Measurements from ENCODE around the gene MADD. TPM values are rescaled to one million over a fixed set of nuclear protein-coding genes. Genes with fewer than 3 reads are reported as not detected.

The MADD gene
- total RNA-seq, 1 donor from 2014 or later: 31.7 TPM

DNA sequence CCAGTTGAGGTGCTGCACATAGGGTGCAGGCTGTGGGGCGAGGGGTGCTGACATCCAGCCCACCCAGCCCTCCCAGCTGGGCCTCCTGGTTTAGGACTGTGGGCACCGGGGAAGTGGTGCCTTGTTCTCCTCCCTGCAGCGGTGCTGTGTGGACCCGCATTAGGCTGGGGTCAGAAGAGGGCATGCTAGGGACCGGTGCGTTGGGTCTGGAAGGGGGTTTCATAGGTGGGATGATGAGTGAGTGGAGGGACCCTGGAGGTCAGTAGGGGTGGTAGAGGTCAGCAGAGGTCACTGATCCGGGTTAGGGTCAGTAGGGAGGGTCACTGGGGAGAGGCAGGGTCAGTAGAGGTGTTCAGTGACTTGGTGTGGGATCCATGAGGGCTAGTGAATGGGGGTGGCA, 89.2 kb downstream of the MADD start:
- intact Hi-C loops (cut with DNase I): no loop called here
- H3K27ac ChIP-seq: no peak overlapping the region
- DNase-seq (ENCODE audit: low spot score in 2 of 2): no peak
- H3K9me3 ChIP-seq: no peaks in the 10 kb centered on the region
- H3K4me3 ChIP-seq: no peak overlapping the region
- TF ChIP-seq, protein P1, sequence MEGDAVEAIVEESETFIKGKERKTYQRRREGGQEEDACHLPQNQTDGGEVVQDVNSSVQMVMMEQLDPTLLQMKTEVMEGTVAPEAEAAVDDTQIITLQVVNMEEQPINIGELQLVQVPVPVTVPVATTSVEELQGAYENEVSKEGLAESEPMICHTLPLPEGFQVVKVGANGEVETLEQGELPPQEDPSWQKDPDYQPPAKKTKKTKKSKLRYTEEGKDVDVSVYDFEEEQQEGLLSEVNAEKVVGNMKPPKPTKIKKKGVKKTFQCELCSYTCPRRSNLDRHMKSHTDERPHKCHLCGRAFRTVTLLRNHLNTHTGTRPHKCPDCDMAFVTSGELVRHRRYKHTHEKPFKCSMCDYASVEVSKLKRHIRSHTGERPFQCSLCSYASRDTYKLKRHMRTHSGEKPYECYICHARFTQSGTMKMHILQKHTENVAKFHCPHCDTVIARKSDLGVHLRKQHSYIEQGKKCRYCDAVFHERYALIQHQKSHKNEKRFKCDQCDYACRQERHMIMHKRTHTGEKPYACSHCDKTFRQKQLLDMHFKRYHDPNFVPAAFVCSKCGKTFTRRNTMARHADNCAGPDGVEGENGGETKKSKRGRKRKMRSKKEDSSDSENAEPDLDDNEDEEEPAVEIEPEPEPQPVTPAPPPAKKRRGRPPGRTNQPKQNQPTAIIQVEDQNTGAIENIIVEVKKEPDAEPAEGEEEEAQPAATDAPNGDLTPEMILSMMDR (IDR thresholded peaks at IDR 0.05): no peak
- peaks cover 0 to 2% of the 10 kb centered on the region in 2 donors for H3K4me1 ChIP-seq
- H3K27me3 ChIP-seq: no peaks in the 10 kb centered on the region
- no peaks in the 10 kb centered on the region for H3K36me3 ChIP-seq

- Histone ChIP-seq H3K27ac (no peak overlapping the region), H3K4me1 (peaks cover 0 to 2% of the 10 kb centered on the region in 2 donors), H3K36me3 (no peaks in the 10 kb centered on the region), H3K27me3 (no peaks in the 10 kb centered on the region), H3K9me3 (no peaks in the 10 kb centered on the region), H3K4me3 (no peak overlapping the region)
- TF ChIP-seq, protein P1 (IDR thresholded peaks at IDR 0.05): no peak
- intact Hi-C loops (cut with DNase I): no loop called here
- no peak for DNase-seq (ENCODE audit: low spot score in 2 of 2)
Observed at GRCh38 chr11:47359586-47359985, 89.7 kb downstream of the MADD start.

DNA sequence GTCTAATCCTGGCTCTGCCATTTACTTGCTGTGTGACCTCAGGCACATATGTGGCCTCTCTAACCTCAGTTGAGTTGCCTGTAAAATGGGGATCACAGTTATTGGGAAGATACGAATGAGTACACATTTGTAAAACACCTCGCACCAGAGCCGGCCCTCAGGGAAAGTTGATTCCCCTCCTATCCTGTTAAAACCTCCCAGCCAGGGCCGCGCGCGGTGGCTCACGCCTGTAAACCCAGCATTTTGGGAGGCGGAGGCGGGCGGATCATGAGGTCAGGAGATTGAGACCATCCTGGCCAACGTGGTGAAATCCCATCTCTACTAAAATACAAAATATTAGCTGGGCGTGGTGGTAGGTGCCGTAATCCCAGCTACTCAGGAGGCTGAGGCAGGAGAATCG, 90.4 kb downstream of the MADD start:
- TF ChIP-seq, protein P1 (IDR thresholded peaks at IDR 0.05): no peak
- Histone ChIP-seq H3K4me1 (peaks cover 0 to 2% of the 10 kb centered on the region in 2 donors), H3K27me3 (no peaks in the 10 kb centered on the region), H3K36me3 (no peaks in the 10 kb centered on the region), H3K4me3 (no peak overlapping the region), H3K9me3 (no peaks in the 10 kb centered on the region), H3K27ac (no peak overlapping the region)
- intact Hi-C loops (cut with DNase I): no loop called here
- DNase-seq (ENCODE audit: low spot score in 2 of 2): no peak

DNA sequence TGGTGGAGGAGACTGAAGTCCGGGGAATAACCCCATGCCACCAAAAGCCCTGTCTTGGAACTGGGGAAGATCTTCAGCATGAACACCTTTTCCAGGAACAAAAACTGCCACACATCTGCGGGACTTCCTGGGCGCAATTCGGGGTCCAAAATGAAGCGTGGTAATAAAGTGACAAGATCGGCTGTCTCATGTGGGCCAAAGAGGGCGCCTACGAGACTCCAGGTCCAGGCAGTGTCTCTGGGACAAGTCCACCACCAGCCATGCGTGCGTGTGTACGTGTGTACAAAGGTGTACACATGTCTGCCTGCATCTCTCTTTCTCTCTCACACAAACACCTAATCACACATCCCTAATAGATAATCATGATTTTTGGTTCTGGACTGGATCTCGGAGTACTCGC, 91.5 kb downstream of the MADD start:
- Histone ChIP-seq H3K4me3 (no peak overlapping the region), H3K4me1 (no peaks in the 10 kb centered on the region), H3K27ac (no peak overlapping the region), H3K36me3 (no peaks in the 10 kb centered on the region), H3K9me3 (no peaks in the 10 kb centered on the region), H3K27me3 (no peaks in the 10 kb centered on the region)
- DNase-seq (ENCODE audit: low spot score in 2 of 2): no peak
- intact Hi-C loops (cut with DNase I): no loop called here
- TF ChIP-seq, protein P1 (IDR thresholded peaks at IDR 0.05): no peak

- H3K27ac ChIP-seq: no peak overlapping the region
- H3K4me3 ChIP-seq: no peak overlapping the region
- TF ChIP-seq, protein P1 (IDR thresholded peaks at IDR 0.05): no peak
- intact Hi-C loops (cut with DNase I): no loop called here
- H3K36me3 ChIP-seq: no peaks in the 10 kb centered on the region
- no peaks in the 10 kb centered on the region for H3K9me3 ChIP-seq
- H3K4me1 ChIP-seq: no peaks in the 10 kb centered on the region
- H3K27me3 ChIP-seq: no peaks in the 10 kb centered on the region
- no peak for DNase-seq (ENCODE audit: low spot score in 2 of 2)
Observed at GRCh38 chr11:47366020-47366490, 96.1 kb downstream of the MADD start.

DNA sequence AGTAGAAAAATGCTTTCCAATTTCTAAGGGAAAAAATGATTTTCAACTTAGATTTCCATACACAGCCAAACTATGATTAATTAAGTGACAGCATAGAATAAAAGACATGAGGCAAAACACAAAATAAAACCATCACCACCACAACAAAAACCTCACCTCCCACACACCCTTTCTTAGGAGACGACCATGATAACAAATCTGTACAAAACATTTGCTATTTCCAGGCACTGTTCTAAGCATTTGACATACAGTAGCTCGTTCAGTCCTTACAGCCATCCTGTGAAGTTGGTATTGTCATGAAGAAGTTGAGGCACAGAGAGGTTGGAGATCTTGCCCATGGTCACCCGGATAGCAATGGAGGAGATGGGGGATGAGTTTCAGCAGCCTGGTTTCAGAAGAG, 99.7 kb downstream of the MADD start:
- TF ChIP-seq, protein P1 (IDR thresholded peaks at IDR 0.05): no peak
- H3K4me3 ChIP-seq: no peak overlapping the region
- no peak for DNase-seq (ENCODE audit: low spot score in 2 of 2)
- intact Hi-C loops (cut with DNase I): no loop called here
- H3K4me1 ChIP-seq: peaks cover 0 to 3% of the 10 kb centered on the region in 2 donors
- no peaks in the 10 kb centered on the region for H3K9me3 ChIP-seq
- H3K27me3 ChIP-seq: no peaks in the 10 kb centered on the region
- no peaks in the 10 kb centered on the region for H3K36me3 ChIP-seq
- no peak overlapping the region for H3K27ac ChIP-seq
